Suppressor macrophage treated with lipopolysaccharide for 4 hours (primary cell): ENCODE measurements around the gene ATP9B.
"Not testable (repeated sequence)": the region's sequence is repeated elsewhere in the genome, so short reads cannot be mapped to it uniquely, and the experiment has no call there.

Source experiments
- DNase-seq: peaks from one replicate; pipeline ENCODE4 v3.0.0-alpha.2; 2020

Gene ATP9B

GRCh38 chr18:79250301-79250981, 181.2 kb downstream of the ATP9B start:
- no peak for DNase-seq

GRCh38 chr18:79251021-79251420, 181.8 kb downstream of the ATP9B start:
- no peak for DNase-seq

GRCh38 chr18:79252904-79253633, 183.9 kb downstream of the ATP9B start:
- no peak for DNase-seq

GRCh38 chr18:79257480-79257879, 188.3 kb downstream of the ATP9B start:
- DNase-seq: no peak

- DNase-seq: no peak
These were observed 189.3 kb downstream of the ATP9B start for GRCh38 chr18:79258447-79258846.

- no peak for DNase-seq
These were observed 190.0 kb downstream of the ATP9B start for GRCh38 chr18:79259218-79259617.

- DNase-seq: no peak
These were observed 190.8 kb downstream of the ATP9B start for GRCh38 chr18:79260023-79260422.

- DNase-seq: peak; percentile 3
These were observed 191.3 kb downstream of the ATP9B start for GRCh38 chr18:79260510-79260909.

- not testable (repeated sequence) for DNase-seq
These were observed 195.9 kb downstream of the ATP9B start for GRCh38 chr18:79265068-79265467.

GRCh38 chr18:79271812-79272211, 202.6 kb downstream of the ATP9B start:
- DNase-seq: not testable (repeated sequence)

- no peak for DNase-seq
These were observed 203.7 kb downstream of the ATP9B start for GRCh38 chr18:79272916-79273315.

GRCh38 chr18:79274823-79275222, 205.6 kb downstream of the ATP9B start:
- no peak for DNase-seq

GRCh38 chr18:79275461-79275860, 206.3 kb downstream of the ATP9B start:
- DNase-seq: no peak

GRCh38 chr18:79275992-79276391, 206.8 kb downstream of the ATP9B start:
- DNase-seq: peak; percentile 9

GRCh38 chr18:79278896-79279295, 209.7 kb downstream of the ATP9B start:
- no peak for DNase-seq

- DNase-seq: no peak
These were observed 214.1 kb downstream of the ATP9B start for GRCh38 chr18:79283131-79283810.

- no peak for DNase-seq
These were observed 214.7 kb downstream of the ATP9B start for GRCh38 chr18:79283929-79284328.

- not testable (repeated sequence) for DNase-seq
These were observed 216.0 kb downstream of the ATP9B start for GRCh38 chr18:79285191-79285590.

GRCh38 chr18:79290409-79290808, 221.2 kb downstream of the ATP9B start:
- not testable (repeated sequence) for DNase-seq

GRCh38 chr18:79290876-79291275, 221.7 kb downstream of the ATP9B start:
- no peak for DNase-seq

GRCh38 chr18:79294235-79294634, 225.0 kb downstream of the ATP9B start:
- DNase-seq: no peak

GRCh38 chr18:79299272-79299671, 230.1 kb downstream of the ATP9B start:
- no peak for DNase-seq

- no peak for DNase-seq
These were observed 230.5 kb downstream of the ATP9B start for GRCh38 chr18:79299711-79300110.

- DNase-seq: no peak
These were observed 231.2 kb downstream of the ATP9B start for GRCh38 chr18:79300413-79300812.
